ENCODE measurements around the gene NRSN2. TPM values are rescaled to one million over a fixed set of nuclear protein-coding genes. Genes with fewer than 3 reads are reported as not detected.
"Not testable (repeated sequence)": the region's sequence is repeated elsewhere in the genome, so short reads cannot be mapped to it uniquely, and the experiment has no call there.

Gene NRSN2
- total RNA-seq, 1 donor from 2014 or later, result 21.6 TPM

GRCh38 chr20:354298-354977, 7.5 kb downstream of the NRSN2 start:
- Histone ChIP-seq H3K27ac (no peak overlapping the region), H3K9me3 (no peaks in the 10 kb centered on the region), H3K36me3 (no peaks in the 10 kb centered on the region), H3K4me3 (no peak overlapping the region), H3K4me1 (no peaks in the 10 kb centered on the region), H3K27me3 (no peaks in the 10 kb centered on the region)
- intact Hi-C loops (cut with DNase I), result no loop called here
- DNase-seq (ENCODE audit: extremely low spot score in 2 of 2), result no peak
- TF ChIP-seq POLR2A (IDR thresholded peaks at IDR 0.05) (no peak), POLR2AphosphoS5 (IDR thresholded peaks at IDR 0.05; ENCODE audit: insufficient read depth in 1 of 2, low read depth in 1 of 2) (peak in 1 of 2 donors; percentile 20), CTCF (IDR thresholded peaks at IDR 0.05) (peak; percentile 79 to 92 (median 90))

GRCh38 chr20:356154-356553, 9.2 kb downstream of the NRSN2 start:
- H3K27me3 ChIP-seq; H3K4me1 ChIP-seq; H3K9me3 ChIP-seq; H3K36me3 ChIP-seq; H3K27ac ChIP-seq; DNase-seq (ENCODE audit: extremely low spot score in 2 of 2); H3K4me3 ChIP-seq; intact Hi-C loops (cut with DNase I): not testable (repeated sequence)

- Histone ChIP-seq H3K27ac (no peak overlapping the region), H3K4me1 (no peaks in the 10 kb centered on the region), H3K27me3 (no peaks in the 10 kb centered on the region), H3K36me3 (no peaks in the 10 kb centered on the region), H3K4me3 (no peak overlapping the region), H3K9me3 (no peaks in the 10 kb centered on the region)
- no peak for DNase-seq (ENCODE audit: extremely low spot score in 2 of 2)
- no peak for TF ChIP-seq POLR2A (IDR thresholded peaks at IDR 0.05)
- TF ChIP-seq CTCF (IDR thresholded peaks at IDR 0.05), result no peak
- TF ChIP-seq POLR2AphosphoS5 (IDR thresholded peaks at IDR 0.05; ENCODE audit: insufficient read depth in 1 of 2, low read depth in 1 of 2), result no peak
- intact Hi-C loops (cut with DNase I), result no loop called here
These were observed 9.8 kb downstream of the NRSN2 start for GRCh38 chr20:356745-357144.

GRCh38 chr20:358891-359555, 12.1 kb downstream of the NRSN2 start:
- H3K4me3 ChIP-seq, result no peak overlapping the region
- no peak for DNase-seq (ENCODE audit: extremely low spot score in 2 of 2)
- no peak overlapping the region for H3K27ac ChIP-seq
- TF ChIP-seq CTCF (IDR thresholded peaks at IDR 0.05) (no peak), POLR2A (IDR thresholded peaks at IDR 0.05) (no peak), POLR2AphosphoS5 (IDR thresholded peaks at IDR 0.05; ENCODE audit: insufficient read depth in 1 of 2, low read depth in 1 of 2) (no peak)
- no peaks in the 10 kb centered on the region for H3K27me3 ChIP-seq
- H3K36me3 ChIP-seq, result no peaks in the 10 kb centered on the region
- intact Hi-C loops (cut with DNase I), result no loop called here
- no peaks in the 10 kb centered on the region for H3K9me3 ChIP-seq
- H3K4me1 ChIP-seq, result peaks cover 9% of the 10 kb centered on the region

GRCh38 chr20:361561-361960, 14.7 kb downstream of the NRSN2 start:
- Histone ChIP-seq H3K27ac (no peak overlapping the region), H3K4me3 (no peak overlapping the region), H3K9me3 (no peaks in the 10 kb centered on the region), H3K27me3 (no peaks in the 10 kb centered on the region), H3K36me3 (no peaks in the 10 kb centered on the region), H3K4me1 (peaks cover 16% of the 10 kb centered on the region)
- TF ChIP-seq CTCF (IDR thresholded peaks at IDR 0.05) (no peak), POLR2A (IDR thresholded peaks at IDR 0.05) (no peak), POLR2AphosphoS5 (IDR thresholded peaks at IDR 0.05; ENCODE audit: insufficient read depth in 1 of 2, low read depth in 1 of 2) (no peak)
- no peak for DNase-seq (ENCODE audit: extremely low spot score in 2 of 2)
- intact Hi-C loops (cut with DNase I), result loop anchor here (10.0 kb wide), 2 partner anchors 113 to 283 kb away; no protein-coding TSS in a partner anchor
